SK-N-SH (cell line): ENCODE results near the gene TERT. TPM values are rescaled to one million over a fixed set of nuclear protein-coding genes. Genes with fewer than 3 reads are reported as not detected.
"Not testable (repeated sequence)": the region's sequence is repeated elsewhere in the genome, so short reads cannot be mapped to it uniquely, and the experiment has no call there.

Experiments
- CTCF ChIA-PET: fragments of 300-600, 350-600 bp; formaldehyde crosslinking; extraction: SDS; loops from one replicate; lab custom pipeline; 2021; lab: Yijun Ruan, JAX
- POLR2A ChIA-PET: fragments of 350-600 bp; sonication (Branson Sonifier 250); formaldehyde crosslinking; extraction: SDS; loops from one replicate; lab custom pipeline; 2020; ENCODE audit warnings: antibody characterized with exemption, inconsistent platforms; lab: Yijun Ruan, JAX
- DNase-seq: peaks from one replicate; pipeline ENCODE4 v3.0.0; 2012
- H2AFZ ChIP-seq: fragments of 200-600 bp; sonication (generic); 2 replicates; pipeline ENCODE4 v1.8.1; 2016; ENCODE audit warnings: antibody characterized with exemption, mild to moderate bottlenecking, low read depth
- H3F3A ChIP-seq: fragments of 200-600 bp; sonication (generic); replicated peaks from 2 replicates; pipeline ENCODE3; 2016; ENCODE audit warnings: antibody characterized with exemption, mild to moderate bottlenecking; ENCODE audit not compliant: insufficient read depth
- H3K27ac ChIP-seq, 2 experiments: fragments of 200-500 bp in 1 of 2; fragments of 200-600 bp in 1 of 2; sonication (Bioruptor generic) in 1 of 2; sonication (generic), shearing (Covaris generic) in 1 of 2; 2 replicates each; pipeline versions ENCODE4 v1.5.1 to v1.6.1; 2014 to 2016; ENCODE audit warnings: low read depth in 2 of 2, inconsistent platforms in 1 of 2, low read length in 1 of 2, mild to moderate bottlenecking in 1 of 2, mixed read lengths in 1 of 2
- H3K27me3 ChIP-seq: fragments of 200-600 bp; sonication (generic), shearing (Covaris generic); 2 replicates; pipeline ENCODE4 v1.6.1; 2016; ENCODE audit warnings: mixed run types; ENCODE audit not compliant: insufficient read depth
- H3K36me3 ChIP-seq, 2 experiments: fragments of 200-500 bp in 1 of 2; fragments of 200-600 bp in 1 of 2; sonication (Bioruptor generic) in 1 of 2; sonication (generic) in 1 of 2; replicated peaks in 1 of 2; 2 replicates each; pipeline versions ENCODE3 to v1.5.1; 2014 to 2016; ENCODE audit warnings: low read length in 1 of 2, mild to moderate bottlenecking in 1 of 2; ENCODE audit not compliant: insufficient read depth in 2 of 2, control insufficient read depth in 1 of 2
- H3K4me1 ChIP-seq, 2 experiments: fragments of 200-500 bp in 1 of 2; fragments of 200-600 bp in 1 of 2; sonication (Bioruptor generic) in 1 of 2; sonication (generic), shearing (Covaris generic) in 1 of 2; 2 replicates each; pipeline versions ENCODE4 v1.5.1 to v1.6.1; 2014 to 2016; ENCODE audit warnings: low read depth in 1 of 2, low read length in 1 of 2, mixed run types in 1 of 2; ENCODE audit not compliant: insufficient read depth in 2 of 2, control insufficient read depth in 1 of 2
- H3K4me2 ChIP-seq: fragments of 200-600 bp; sonication (generic), shearing (Covaris generic); 2 replicates; pipeline ENCODE4 v1.6.1; 2017; ENCODE audit warnings: mixed run types
- H3K4me3 ChIP-seq, 2 experiments: fragments of 200-500 bp in 1 of 2; fragments of 200-600 bp in 1 of 2; sonication (Bioruptor generic) in 1 of 2; sonication (generic), shearing (Covaris generic) in 1 of 2; 2 replicates each; pipeline versions ENCODE4 v1.5.1 to v1.8.1; 2014 to 2016; ENCODE audit warnings: low read depth in 2 of 2, inconsistent platforms in 1 of 2, low read length in 1 of 2, mild to moderate bottlenecking in 1 of 2, mixed read lengths in 1 of 2, moderate library complexity in 1 of 2
- H3K79me2 ChIP-seq: fragments of 200-600 bp; sonication (generic); 2 replicates; pipeline ENCODE4 v1.8.1; 2017; ENCODE audit warnings: mild to moderate bottlenecking; ENCODE audit not compliant: insufficient read depth
- H3K9ac ChIP-seq: fragments of 200-600 bp; sonication (generic); 2 replicates; pipeline ENCODE4 v1.6.1; 2017; ENCODE audit warnings: mixed run types
- H3K9me2 ChIP-seq: fragments of 200-600 bp; sonication (generic); 2 replicates; pipeline ENCODE4 v1.6.1; 2017; ENCODE audit warnings: mixed run types
- H3K9me3 ChIP-seq: fragments of 200-600 bp; sonication (generic); 2 replicates; pipeline ENCODE4 v1.6.1; 2017; ENCODE audit warnings: mixed run types, mild to moderate bottlenecking, moderate library complexity
- H4K20me1 ChIP-seq: fragments of 200-600 bp; sonication (generic); 2 replicates; pipeline ENCODE4 v1.6.1; 2017; ENCODE audit warnings: mild to moderate bottlenecking, mixed run types; ENCODE audit not compliant: insufficient read depth
- ELF1 ChIP-seq: IDR thresholded peaks from 2 replicates; pipeline ENCODE4 v1.4.0; 2012
- FOSL2 ChIP-seq: IDR thresholded peaks from 2 replicates; pipeline ENCODE4 v1.4.0; 2012; ENCODE audit warnings: low read depth, mild to moderate bottlenecking, moderate library complexity, borderline replicate concordance
- GABPA ChIP-seq: IDR thresholded peaks from 2 replicates; pipeline ENCODE4 v1.4.0; 2012; ENCODE audit warnings: low read depth, mild to moderate bottlenecking
- GATA2 ChIP-seq: sonication (generic); formaldehyde crosslinking; IDR thresholded peaks from 2 replicates; pipeline ENCODE4 v1.5.0; 2020; ENCODE audit warnings: mild to moderate bottlenecking, missing genetic modification reagents
- MAX ChIP-seq: IDR thresholded peaks from 2 replicates; pipeline ENCODE4 v1.4.0; 2012; ENCODE audit warnings: low read depth
- MEF2A ChIP-seq: IDR thresholded peaks from 2 replicates; pipeline ENCODE4 v1.4.0; 2012; ENCODE audit warnings: low read depth, borderline replicate concordance
- MXI1 ChIP-seq: IDR thresholded peaks from 2 replicates; pipeline ENCODE4 v1.6.1; 2012; ENCODE audit warnings: mild to moderate bottlenecking, low read depth, low read length, improper control_type of control experiment
- NRF1 ChIP-seq: IDR thresholded peaks from 2 replicates; pipeline ENCODE4 v1.6.1; 2012; ENCODE audit warnings: low read depth, mild to moderate bottlenecking, low read length
- RXRA ChIP-seq: IDR thresholded peaks from 2 replicates; pipeline ENCODE4 v1.4.0; 2012; ENCODE audit warnings: low read depth, mild to moderate bottlenecking, borderline replicate concordance
- SIN3A ChIP-seq: IDR thresholded peaks from 2 replicates; pipeline ENCODE4 v1.6.1; 2012; ENCODE audit warnings: low read depth, mild to moderate bottlenecking, low read length, moderate library complexity, borderline replicate concordance
- SMC3 ChIP-seq: IDR thresholded peaks from 2 replicates; pipeline ENCODE4 v1.6.1; 2012; ENCODE audit warnings: low read depth, low read length, improper control_type of control experiment
- TEAD4 ChIP-seq: IDR thresholded peaks from 2 replicates; pipeline ENCODE4 v1.4.0; 2012; ENCODE audit warnings: mild to moderate bottlenecking, borderline replicate concordance; ENCODE audit not compliant: insufficient read depth
- USF2 ChIP-seq: fragments of 150-350 bp; IDR thresholded peaks from 2 replicates; pipeline ENCODE4 v1.6.1; 2017; ENCODE audit warnings: antibody characterized with exemption, low read length, low read depth, borderline replicate concordance
- YY1 ChIP-seq: IDR thresholded peaks from 2 replicates; pipeline ENCODE4 v1.4.0; 2012; ENCODE audit warnings: low read depth, mild to moderate bottlenecking
- WGBS: methylation state at CpG from one replicate; pipeline ENCODE4 v1.1.6; 2017; ENCODE audit warnings: low lambda C conversion rate; 5-methylcytosine and 5-hydroxymethylcytosine counted together
- polyA plus RNA-seq, 3 experiments: library from polyadenylated mRNA; depleted of rRNA; stranded (reverse); fragments of >200 nt; gene quantifications; 2 replicates each; pipeline ENCODE4 v1.2.3, GENCODE V29; 2012

TERT gene
- polyA plus RNA-seq, 1 of the 3 experiments (the other 2 are of a cell fraction), result 2.4 TPM

- H3K36me3 ChIP-seq, result peaks cover 23 to 54% of the 10 kb centered on the region in 2 experiments
- no peaks in the 10 kb centered on the region for H3K9me3 ChIP-seq
- peaks cover 46% of the 10 kb centered on the region for H3K79me2 ChIP-seq
- H3K9ac ChIP-seq, result no peak overlapping the region
- H3K27ac ChIP-seq, result no peak overlapping the region
- POLR2A ChIA-PET, result interaction anchor here (0.7 kb wide), 1 partner anchor 44 kb away, joined by 4 read pairs; no protein-coding TSS in a partner anchor
- H3K9me2 ChIP-seq, result no peaks in the 10 kb centered on the region
- CTCF ChIA-PET, result interaction anchor here (0.8 to 0.9 kb wide), 2 partner anchors 21 to 303 kb away, joined by 3 to 4 read pairs; no protein-coding TSS in a partner anchor
- no peaks in the 10 kb centered on the region for H3F3A ChIP-seq
- H3K27me3 ChIP-seq, result no peaks in the 10 kb centered on the region
- no peak overlapping the region for H3K4me3 ChIP-seq
- no peak overlapping the region for H3K4me2 ChIP-seq
- no peak for TF ChIP-seq USF2
- no peak for TF ChIP-seq YY1
- TF ChIP-seq TEAD4, result no peak
- no peak for TF ChIP-seq SIN3A
- TF ChIP-seq RXRA, result no peak
- TF ChIP-seq GATA2, result no peak
- no peak for TF ChIP-seq ELF1
- no peak for TF ChIP-seq MXI1
- TF ChIP-seq GABPA, result no peak
- TF ChIP-seq FOSL2, result no peak
- TF ChIP-seq MAX, result no peak
- no peak for TF ChIP-seq NRF1
- no peak for TF ChIP-seq MEF2A
- no peak for TF ChIP-seq SMC3
- peaks cover 0 to 18% of the 10 kb centered on the region in 2 experiments; a peak in 2 of 4 replicates for H3K4me1 ChIP-seq
- DNase-seq, result no peak
- WGBS, result 94% methylated on average over 15 of the region's 15 CpGs
- no peak overlapping the region for H2AFZ ChIP-seq
- H4K20me1 ChIP-seq, result no peaks in the 10 kb centered on the region; the same call in 1 of the 2 replicates
Observed at GRCh38 chr5:1341863-1342262, 47.0 kb upstream of the TERT start.

GRCh38 chr5:1339818-1340210, 44.9 kb upstream of the TERT start:
- H3K9ac ChIP-seq, DNase-seq, H3K9me2 ChIP-seq, H3K27me3 ChIP-seq, POLR2A ChIA-PET, H2AFZ ChIP-seq, H3K4me2 ChIP-seq, H3K9me3 ChIP-seq, H3K27ac ChIP-seq, H4K20me1 ChIP-seq, H3K4me3 ChIP-seq, H3K4me1 ChIP-seq, H3F3A ChIP-seq, CTCF ChIA-PET: not testable (repeated sequence)
- Histone ChIP-seq H3K36me3 (peaks cover 23 to 74% of the 10 kb centered on the region in 2 experiments), H3K79me2 (peaks cover 41% of the 10 kb centered on the region)
- 98% methylated on average over 9 of the region's 17 CpGs for WGBS

GRCh38 chr5:1339139-1339817, 44.4 kb upstream of the TERT start:
- CTCF ChIA-PET, H3K9ac ChIP-seq, H3K9me2 ChIP-seq, H3K4me2 ChIP-seq, H4K20me1 ChIP-seq, H3F3A ChIP-seq, DNase-seq, H2AFZ ChIP-seq, POLR2A ChIA-PET, H3K4me1 ChIP-seq, H3K9me3 ChIP-seq, H3K27ac ChIP-seq, H3K4me3 ChIP-seq, H3K27me3 ChIP-seq: not testable (repeated sequence)
- WGBS, result 95% methylated on average over 4 of the region's 34 CpGs
- peaks cover 28 to 76% of the 10 kb centered on the region in 2 experiments for H3K36me3 ChIP-seq
- peaks cover 41% of the 10 kb centered on the region for H3K79me2 ChIP-seq
